ENCODE results near the gene FAM163B.

FAM163B gene

DNA sequence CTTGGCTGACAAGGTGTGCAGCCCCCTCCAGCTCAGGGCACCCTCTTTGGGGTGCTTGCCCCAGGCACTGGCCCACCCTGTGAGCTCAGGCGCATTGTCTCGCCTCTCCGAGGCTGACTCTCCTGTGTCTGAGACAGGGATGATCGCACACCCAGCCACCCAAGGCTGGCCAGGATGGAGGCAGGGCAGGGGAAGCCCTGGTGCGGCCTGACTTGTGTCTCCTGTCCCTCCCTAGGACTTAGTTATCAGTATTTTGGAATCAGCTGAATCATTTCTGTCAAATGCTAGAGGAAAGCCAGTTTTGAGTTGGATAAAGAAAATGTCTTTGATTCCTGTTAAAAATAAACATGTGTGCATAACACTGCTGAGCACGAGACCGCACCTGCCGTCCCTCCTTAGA is 24.5 kb upstream of the FAM163B start:
- H3K9me3 ChIP-seq, result no peaks in the 10 kb centered on the region
- peaks cover 1% of the 10 kb centered on the region; the same call in 1 of the 2 replicates for H3K36me3 ChIP-seq
- TF ChIP-seq, protein P1, sequence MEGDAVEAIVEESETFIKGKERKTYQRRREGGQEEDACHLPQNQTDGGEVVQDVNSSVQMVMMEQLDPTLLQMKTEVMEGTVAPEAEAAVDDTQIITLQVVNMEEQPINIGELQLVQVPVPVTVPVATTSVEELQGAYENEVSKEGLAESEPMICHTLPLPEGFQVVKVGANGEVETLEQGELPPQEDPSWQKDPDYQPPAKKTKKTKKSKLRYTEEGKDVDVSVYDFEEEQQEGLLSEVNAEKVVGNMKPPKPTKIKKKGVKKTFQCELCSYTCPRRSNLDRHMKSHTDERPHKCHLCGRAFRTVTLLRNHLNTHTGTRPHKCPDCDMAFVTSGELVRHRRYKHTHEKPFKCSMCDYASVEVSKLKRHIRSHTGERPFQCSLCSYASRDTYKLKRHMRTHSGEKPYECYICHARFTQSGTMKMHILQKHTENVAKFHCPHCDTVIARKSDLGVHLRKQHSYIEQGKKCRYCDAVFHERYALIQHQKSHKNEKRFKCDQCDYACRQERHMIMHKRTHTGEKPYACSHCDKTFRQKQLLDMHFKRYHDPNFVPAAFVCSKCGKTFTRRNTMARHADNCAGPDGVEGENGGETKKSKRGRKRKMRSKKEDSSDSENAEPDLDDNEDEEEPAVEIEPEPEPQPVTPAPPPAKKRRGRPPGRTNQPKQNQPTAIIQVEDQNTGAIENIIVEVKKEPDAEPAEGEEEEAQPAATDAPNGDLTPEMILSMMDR (IDR thresholded peaks at IDR 0.05; ENCODE audit: low read depth, low read length), result no peak
- DNase-seq, result peak; percentile 53
- peaks cover 48% of the 10 kb centered on the region for H3K4me1 ChIP-seq
- no peaks in the 10 kb centered on the region for H3K27me3 ChIP-seq
- H3K4me3 ChIP-seq (ENCODE audit: low read depth, low read length), result peak overlapping the region; percentile 80; the same call in 1 of the 2 replicates

DNA sequence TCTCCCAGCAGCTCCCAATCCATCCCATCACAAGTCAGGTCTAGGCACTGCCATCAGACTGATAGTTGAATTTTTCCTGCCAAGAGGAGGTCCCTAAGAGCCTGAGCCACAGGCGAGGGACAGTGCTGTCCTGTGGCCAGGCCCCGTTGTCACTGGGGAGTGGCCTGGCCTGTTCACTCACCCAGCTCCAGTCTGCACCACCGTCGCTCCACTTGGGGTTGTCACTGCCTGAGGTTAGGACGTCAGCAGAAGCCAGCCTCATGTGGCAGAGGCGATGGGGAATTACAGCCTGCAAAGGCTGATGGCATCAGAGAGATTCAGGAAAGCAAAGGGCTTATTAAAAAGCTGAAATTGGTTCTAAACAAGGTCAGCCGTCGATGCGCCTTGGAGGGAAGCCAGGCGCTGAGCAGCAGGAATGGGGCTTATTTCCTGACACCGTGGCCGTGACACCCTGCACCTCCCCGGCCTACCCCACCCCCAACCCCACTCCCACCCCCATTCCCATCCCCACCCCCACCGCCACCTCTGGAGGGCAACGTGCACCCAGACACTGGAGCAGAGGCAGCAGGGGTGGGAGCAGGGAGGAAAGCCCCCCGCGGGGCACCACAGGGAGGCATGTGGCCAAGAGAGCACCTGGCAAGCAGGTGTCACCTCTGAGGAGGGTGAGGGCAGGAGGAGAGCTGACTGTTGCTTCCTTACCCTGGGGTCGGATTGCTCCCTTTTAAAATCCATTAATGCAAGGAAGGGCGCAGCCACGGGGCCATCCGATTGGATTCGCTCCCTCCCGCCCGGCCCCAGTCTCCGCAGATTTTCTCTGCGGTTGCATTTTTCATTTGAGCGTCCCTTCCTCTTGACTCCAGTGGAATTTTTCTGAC is 23.9 kb upstream of the FAM163B start:
- peaks cover 52% of the 10 kb centered on the region for H3K4me1 ChIP-seq
- peak; percentile 80 for DNase-seq
- H3K9me3 ChIP-seq, result no peaks in the 10 kb centered on the region
- H3K36me3 ChIP-seq, result no peaks in the 10 kb centered on the region
- TF ChIP-seq, protein P1 (IDR thresholded peaks at IDR 0.05; ENCODE audit: low read depth, low read length), result no peak
- H3K4me3 ChIP-seq (ENCODE audit: low read depth, low read length), result peak overlapping the region; percentile 80; the same call in 1 of the 2 replicates
- H3K27me3 ChIP-seq, result no peaks in the 10 kb centered on the region

DNA sequence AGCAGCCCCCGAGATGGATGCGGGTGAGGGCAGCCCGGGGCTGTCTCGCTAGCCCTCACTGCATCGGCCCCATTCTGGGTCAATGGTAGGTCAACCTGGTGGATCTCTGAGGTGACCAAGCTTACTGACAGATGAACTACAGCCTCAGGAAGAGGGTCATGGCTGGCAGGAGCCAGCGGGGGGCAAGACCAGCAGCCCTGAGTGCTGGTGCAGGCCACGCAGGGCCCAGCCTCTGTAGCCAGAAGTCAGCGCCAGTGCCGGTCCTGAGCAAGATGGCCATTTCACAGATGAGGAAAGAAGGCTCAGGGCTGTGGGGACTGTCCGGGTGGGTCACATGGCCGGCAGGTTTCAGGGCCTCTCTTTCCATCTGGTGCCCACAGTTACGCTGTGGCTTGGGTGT is 21.9 kb upstream of the FAM163B start:
- no peaks in the 10 kb centered on the region for H3K27me3 ChIP-seq
- peaks cover 58% of the 10 kb centered on the region for H3K4me1 ChIP-seq
- no peaks in the 10 kb centered on the region for H3K36me3 ChIP-seq
- peaks cover 1% of the 10 kb centered on the region for H3K9me3 ChIP-seq
- TF ChIP-seq, protein P1 (IDR thresholded peaks at IDR 0.05; ENCODE audit: low read depth, low read length), result no peak
- no peak for DNase-seq
- H3K4me3 ChIP-seq (ENCODE audit: low read depth, low read length), result no peak overlapping the region

DNA sequence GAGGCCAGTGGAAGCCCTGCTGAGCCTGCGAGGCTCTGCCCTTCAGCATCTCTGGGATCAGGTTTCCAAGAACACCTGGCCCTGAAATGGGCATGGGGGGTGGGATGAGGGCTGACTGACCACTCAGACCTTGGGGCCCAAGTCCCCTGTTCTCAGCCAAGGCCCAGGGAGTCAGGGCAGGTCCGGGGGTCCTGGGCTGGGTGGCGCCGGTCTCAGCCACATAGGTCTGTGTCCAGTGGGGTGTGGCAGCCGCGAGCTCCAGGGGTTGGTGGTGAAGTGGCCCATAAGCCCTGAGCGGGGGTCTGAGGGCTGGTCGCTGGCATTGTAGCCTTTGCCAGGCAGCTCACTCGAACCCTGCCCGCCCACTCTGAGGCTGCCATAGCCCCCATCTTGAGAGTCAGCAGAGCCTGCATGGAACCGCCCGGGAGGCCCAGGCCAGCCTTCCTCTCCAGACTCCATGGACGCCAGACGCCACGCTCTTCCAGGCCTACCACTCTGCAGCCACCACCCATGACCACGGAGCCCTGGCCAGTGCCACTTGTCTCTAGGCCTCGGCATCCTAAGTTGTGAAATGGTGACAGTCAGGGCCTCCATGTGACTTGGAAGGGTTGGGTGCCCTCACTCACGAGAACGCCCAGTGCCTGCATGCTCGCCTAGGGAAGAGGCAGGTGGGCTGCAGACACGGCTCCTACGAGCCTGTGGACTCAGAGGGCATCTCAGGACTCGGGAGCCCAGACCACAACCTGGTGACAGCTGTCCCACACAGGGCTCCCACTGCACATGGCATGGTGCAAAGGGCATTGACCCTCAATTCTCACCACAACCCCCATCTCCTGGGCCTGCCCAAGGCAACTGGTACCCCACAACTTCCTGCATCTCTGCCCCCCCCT is 20.3 kb upstream of the FAM163B start:
- TF ChIP-seq, protein P1 (IDR thresholded peaks at IDR 0.05; ENCODE audit: low read depth, low read length), result no peak
- no peak for DNase-seq
- Histone ChIP-seq H3K9me3 (peaks cover 9% of the 10 kb centered on the region), H3K36me3 (no peaks in the 10 kb centered on the region), H3K27me3 (no peaks in the 10 kb centered on the region), H3K4me3 (ENCODE audit: low read depth, low read length) (no peak overlapping the region), H3K4me1 (peaks cover 44% of the 10 kb centered on the region)

DNA sequence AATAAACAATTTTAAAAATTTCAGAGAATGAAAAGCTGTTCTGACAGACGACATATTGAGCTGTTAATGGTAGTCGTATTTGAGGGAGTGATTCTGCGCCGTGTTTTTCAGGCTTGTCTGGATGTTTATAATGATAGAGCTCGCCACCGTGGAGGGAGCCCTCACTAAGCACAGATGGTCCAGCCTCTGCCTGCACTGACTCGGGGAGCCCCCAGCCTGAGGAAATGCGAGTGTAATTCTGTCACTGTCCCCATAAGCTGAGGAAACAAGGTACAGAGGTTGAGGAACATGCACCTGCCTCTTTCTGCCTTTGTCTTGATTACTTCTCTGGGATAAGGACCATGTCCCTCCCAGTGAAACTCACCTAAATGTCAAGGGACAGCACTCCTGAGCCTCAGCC is 19.6 kb upstream of the FAM163B start:
- Histone ChIP-seq H3K4me1 (peaks cover 37% of the 10 kb centered on the region), H3K9me3 (peaks cover 9% of the 10 kb centered on the region), H3K4me3 (ENCODE audit: low read depth, low read length) (no peak overlapping the region), H3K27me3 (no peaks in the 10 kb centered on the region), H3K36me3 (no peaks in the 10 kb centered on the region)
- TF ChIP-seq, protein P1 (IDR thresholded peaks at IDR 0.05; ENCODE audit: low read depth, low read length), result no peak
- no peak for DNase-seq
